Panc1 (cell line): ENCODE measurements around the gene CNTN5. TPM values are rescaled to one million over a fixed set of nuclear protein-coding genes. Genes with fewer than 3 reads are reported as not detected.

ENCODE experiments used
- ATAC-seq: fragments of 200-7000 bp; cut with Tn5 transposase; 2 replicates; pipeline ENCODE4 v1.9.1; 2020; ENCODE audit warnings: mild to moderate bottlenecking, moderate library complexity
- BruUV-seq: library from RNA; stranded (reverse); fragments of 400-500 nt; replicated peaks from 2 replicates; lab custom pipeline; 2021; lab: Mats Ljungman, UMichigan
- CTCF ChIA-PET: fragments of 300-600 bp; sonication (Branson Sonifier 250); formaldehyde crosslinking; loops from one replicate; lab custom pipeline; 2022; ENCODE audit warnings: antibody characterized with exemption; lab: Charles Lee
- POLR2A ChIA-PET: fragments of 300-600 bp; sonication (Branson Sonifier 250); formaldehyde crosslinking; loops from one replicate; lab custom pipeline; 2022; ENCODE audit warnings: antibody characterized with exemption; lab: Charles Lee
- DNase-seq: peaks from one replicate; pipeline ENCODE4 v3.0.0-alpha.2; 2010; ENCODE audit warnings: low read depth, low spot score
- H3K27ac ChIP-seq: 2 replicates; pipeline ENCODE4 v1.5.1; 2011; ENCODE audit warnings: mild to moderate bottlenecking, low read length, inconsistent platforms
- H3K27me3 ChIP-seq: fragments of 200-500 bp; sonication (Bioruptor generic); 2 replicates; pipeline ENCODE4 v1.6.0; 2014; ENCODE audit warnings: low read length, inconsistent platforms; ENCODE audit not compliant: control insufficient read depth, insufficient read depth
- H3K36me3 ChIP-seq: fragments of 200-500 bp; sonication (Bioruptor generic); 2 replicates; pipeline ENCODE4 v1.5.1; 2014; ENCODE audit warnings: inconsistent platforms, mild to moderate bottlenecking, low read length, moderate library complexity; ENCODE audit not compliant: control insufficient read depth, insufficient read depth
- H3K4me1 ChIP-seq: 2 replicates; pipeline ENCODE4 v1.5.1; 2011; ENCODE audit warnings: inconsistent platforms, mild to moderate bottlenecking, low read length, moderate library complexity; ENCODE audit not compliant: control insufficient read depth, insufficient read depth
- H3K4me3 ChIP-seq, 2 experiments: 2 replicates each; pipeline ENCODE4 v1.5.1; 2011 to 2012; ENCODE audit warnings: low read depth in 2 of 2, low read length in 2 of 2, mild to moderate bottlenecking in 2 of 2, inconsistent platforms in 1 of 2, moderate library complexity in 1 of 2
- H3K9me3 ChIP-seq: fragments of 200-500 bp; sonication (Bioruptor generic); 2 replicates; pipeline ENCODE4 v1.5.1; 2014; ENCODE audit warnings: low read depth, mild to moderate bottlenecking, inconsistent platforms, low read length, moderate library complexity; ENCODE audit not compliant: control insufficient read depth, insufficient read depth
- CTCF ChIP-seq: fragments of 450-650 bp; IDR thresholded peaks from 2 replicates; pipeline ENCODE4 v1.5.1; 2017; ENCODE audit warnings: mild to moderate bottlenecking
- POLR2AphosphoS5 ChIP-seq: IDR thresholded peaks from 2 replicates; pipeline ENCODE4 v1.6.1; 2012; ENCODE audit warnings: mild to moderate bottlenecking, low read depth, low read length, moderate library complexity
- REST ChIP-seq, 2 experiments: IDR thresholded peaks; 2 replicates each; pipeline ENCODE4 v1.6.1; 2011 to 2012; ENCODE audit warnings: low read depth in 2 of 2, control low read depth in 1 of 2, low read length in 1 of 2, mild to moderate bottlenecking in 1 of 2, moderate library complexity in 1 of 2; ENCODE audit not compliant: insufficient read depth in 1 of 2
- SIN3A ChIP-seq: IDR thresholded peaks from 2 replicates; pipeline ENCODE4 v1.6.1; 2012; ENCODE audit warnings: low read depth, mild to moderate bottlenecking, low read length, moderate library complexity, borderline replicate concordance; ENCODE audit not compliant: insufficient read depth
- TCF7L2 ChIP-seq: IDR thresholded peaks from 2 replicates; pipeline ENCODE4 v1.6.1; 2011; ENCODE audit warnings: mild to moderate bottlenecking, low read depth, low read length, inconsistent platforms
- in situ Hi-C: cut with HindIII; loops from 2 replicates; pipeline ENCODE4 v1.10.0; 2016; ENCODE audit warnings: low sequenced_read_pairs, low pct_unique_long_range_greater_than_20kb
- intact Hi-C: fragments of 100-400 bp; cut with micrococcal nuclease; formaldehyde crosslinking; loops from one replicate; pipeline ENCODE4 v1.10.0; 2022; ENCODE audit not compliant: unreplicated experiment
- total RNA-seq: library from RNA; stranded (reverse); gene quantifications from one replicate; pipeline ENCODE4 v1.2.1, GENCODE V29; 2021; ENCODE audit not compliant: unreplicated experiment

The CNTN5 gene
- total RNA-seq, 1 experiment from 2014 or later = not detected

- POLR2A ChIA-PET = no interaction called here
- CTCF ChIA-PET = no interaction called here
- no peaks in the 10 kb centered on the region for H3K4me1 ChIP-seq
- in situ Hi-C loops (no loop called here), intact Hi-C loops (no loop called here)
- ATAC-seq = no peak
- TF ChIP-seq SIN3A (no peak), REST (IDR thresholded peaks at IDR 0.05; ENCODE audit: insufficient read depth in 1 of 2, low read depth in 2 of 2, low read length in 1 of 2) (no peak), TCF7L2 (no peak), CTCF (no peak), POLR2AphosphoS5 (no peak)
- DNase-seq = no peak
- no TSS peak for BruUV-seq
- no peaks in the 10 kb centered on the region for H3K27me3 ChIP-seq
- H3K9me3 ChIP-seq = no peaks in the 10 kb centered on the region
- H3K4me3 ChIP-seq = no peak overlapping the region
- no peak overlapping the region for H3K27ac ChIP-seq
- no peaks in the 10 kb centered on the region for H3K36me3 ChIP-seq
Observed at GRCh38 chr11:99695106-99695505, 674.4 kb downstream of the CNTN5 start.

GRCh38 chr11:99706848-99707247, 686.1 kb downstream of the CNTN5 start:
- Histone ChIP-seq H3K4me3 (no peak overlapping the region), H3K4me1 (no peaks in the 10 kb centered on the region), H3K9me3 (no peaks in the 10 kb centered on the region), H3K27ac (no peak overlapping the region), H3K27me3 (no peaks in the 10 kb centered on the region), H3K36me3 (no peaks in the 10 kb centered on the region)
- no TSS peak for BruUV-seq
- no peak for TF ChIP-seq SIN3A
- TF ChIP-seq CTCF = no peak
- TF ChIP-seq REST (IDR thresholded peaks at IDR 0.05; ENCODE audit: insufficient read depth in 1 of 2, low read depth in 2 of 2, low read length in 1 of 2) = no peak
- no peak for TF ChIP-seq POLR2AphosphoS5
- TF ChIP-seq TCF7L2 = no peak
- POLR2A ChIA-PET = no interaction called here
- intact Hi-C loops (no loop called here), in situ Hi-C loops (no loop called here)
- ATAC-seq = no peak
- CTCF ChIA-PET = interaction anchor here (0.6 kb wide), 1 partner anchor 617 kb away, joined by 6 read pairs; no protein-coding TSS in a partner anchor
- no peak for DNase-seq
